Inflammatory macrophage treated with lipopolysaccharide for 4 hours (primary cell): ENCODE measurements around the gene CEP41.

ENCODE experiments used
- DNase-seq: peaks from one replicate; pipeline ENCODE4 v3.0.0-alpha.2; 2020

Gene CEP41, protein sequence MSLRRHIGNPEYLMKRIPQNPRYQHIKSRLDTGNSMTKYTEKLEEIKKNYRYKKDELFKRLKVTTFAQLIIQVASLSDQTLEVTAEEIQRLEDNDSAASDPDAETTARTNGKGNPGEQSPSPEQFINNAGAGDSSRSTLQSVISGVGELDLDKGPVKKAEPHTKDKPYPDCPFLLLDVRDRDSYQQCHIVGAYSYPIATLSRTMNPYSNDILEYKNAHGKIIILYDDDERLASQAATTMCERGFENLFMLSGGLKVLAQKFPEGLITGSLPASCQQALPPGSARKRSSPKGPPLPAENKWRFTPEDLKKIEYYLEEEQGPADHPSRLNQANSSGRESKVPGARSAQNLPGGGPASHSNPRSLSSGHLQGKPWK

DNA sequence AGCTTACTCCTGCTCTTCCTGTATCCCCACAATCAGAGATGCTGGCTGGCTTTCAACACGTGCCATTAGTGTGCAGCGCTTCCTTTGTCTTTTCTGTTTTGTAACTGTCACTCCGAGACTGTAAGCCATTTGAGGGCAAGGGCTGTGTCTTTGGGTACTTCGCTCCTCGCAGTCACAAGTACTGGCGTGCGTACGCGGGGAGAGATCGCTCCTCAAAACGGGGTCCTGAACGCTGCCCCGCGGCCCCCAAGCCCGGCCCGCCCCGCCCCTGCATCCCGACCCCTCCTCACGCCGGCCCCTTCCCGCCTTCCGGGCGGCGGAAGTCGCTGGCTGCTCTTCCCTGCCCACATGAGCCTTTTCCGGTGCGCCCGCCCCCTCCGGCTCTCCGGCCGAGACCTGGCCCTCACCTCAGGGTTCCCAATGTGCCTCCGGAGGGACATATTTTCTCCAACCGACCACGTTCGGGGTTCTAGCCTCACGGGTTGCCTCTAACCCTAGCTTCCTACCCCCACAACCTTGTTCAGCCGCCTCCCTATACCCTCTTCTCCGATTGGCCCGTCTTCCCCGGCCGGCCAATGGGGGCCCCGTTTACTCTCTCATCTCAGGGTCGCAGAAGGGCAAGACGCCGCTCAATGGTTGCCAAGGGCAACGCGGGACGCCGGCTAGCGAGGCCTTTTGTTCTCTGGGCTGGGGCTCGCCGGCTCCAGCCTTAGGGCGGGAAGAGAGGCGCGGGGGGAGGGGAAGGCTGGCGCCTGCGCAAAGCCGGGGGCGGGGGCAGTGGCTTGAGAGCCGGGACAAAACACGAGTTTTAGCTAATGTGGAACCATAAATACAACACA lies at the start of gene CEP41:
Gene CEP41 (minus strand): TSS at position 490 of the 839 bp plus-strand sequence. CDS start 50 bp downstream, at position 440.
- DNase-seq, result peak; percentile 93

DNA sequence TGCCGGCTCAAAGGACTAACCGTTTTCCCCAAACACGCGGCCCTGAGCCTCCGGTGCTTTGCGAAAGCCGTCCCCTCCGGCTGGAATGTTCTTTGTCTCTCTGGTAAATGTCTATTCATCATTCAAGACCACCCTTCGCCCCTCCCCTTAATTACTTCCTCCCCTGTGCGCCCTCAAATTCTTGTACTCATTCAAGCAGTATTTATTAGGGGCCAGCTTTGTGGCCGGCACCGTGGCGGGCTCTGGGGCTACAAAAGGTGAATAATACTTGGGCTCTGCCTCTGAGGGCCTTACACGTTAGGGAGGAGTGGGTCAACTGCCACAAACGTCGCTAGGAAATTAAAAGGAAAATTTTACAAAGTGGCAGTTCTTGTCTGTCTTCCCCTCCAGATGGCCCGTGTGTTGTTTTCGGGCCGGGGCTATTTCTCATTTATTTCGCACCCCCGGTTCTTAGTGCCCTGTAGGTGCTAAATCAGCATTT lies 49.5 kb upstream of the CEP41 start:
- no peak for DNase-seq

DNA sequence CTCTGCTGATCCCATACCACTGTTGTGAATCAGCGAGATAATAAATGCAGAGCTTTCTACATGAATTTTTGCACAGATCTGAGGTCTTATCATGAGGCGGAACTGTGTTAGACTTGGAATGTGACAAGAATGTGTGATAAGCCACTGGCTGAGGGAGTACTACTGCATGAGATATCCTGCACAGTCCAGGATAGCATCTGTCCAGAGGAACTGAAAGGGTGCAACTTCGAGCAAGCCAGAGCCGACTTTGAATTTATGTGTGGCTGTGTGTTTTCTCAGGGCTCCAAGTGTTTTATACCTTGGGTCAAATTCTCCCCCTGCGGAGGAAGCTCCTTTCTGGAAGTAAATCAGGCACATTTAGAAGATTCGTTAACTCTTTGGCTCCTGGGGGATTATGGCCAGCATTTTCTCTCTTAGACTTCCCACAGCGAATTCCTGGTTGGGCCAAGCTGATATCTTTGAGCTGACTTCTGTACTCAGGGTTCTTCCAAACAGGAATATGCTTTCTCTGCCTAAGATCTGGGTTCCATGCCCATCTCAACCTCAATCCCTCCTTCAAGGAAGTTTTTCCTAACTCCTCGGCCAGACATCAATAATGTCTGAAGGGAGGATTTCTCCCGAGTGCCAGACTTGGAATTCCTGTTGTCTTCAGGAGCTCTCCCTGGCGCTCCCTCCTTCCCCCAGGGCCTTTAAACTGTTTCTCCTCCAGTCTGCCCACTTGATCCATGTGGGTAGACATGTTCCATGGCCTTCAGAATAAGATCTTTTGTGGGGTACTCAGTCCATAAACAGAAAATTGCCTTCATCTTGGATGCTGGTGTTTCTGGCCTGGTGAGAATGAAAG lies 48.5 kb upstream of the CEP41 start:
- no peak for DNase-seq

DNA sequence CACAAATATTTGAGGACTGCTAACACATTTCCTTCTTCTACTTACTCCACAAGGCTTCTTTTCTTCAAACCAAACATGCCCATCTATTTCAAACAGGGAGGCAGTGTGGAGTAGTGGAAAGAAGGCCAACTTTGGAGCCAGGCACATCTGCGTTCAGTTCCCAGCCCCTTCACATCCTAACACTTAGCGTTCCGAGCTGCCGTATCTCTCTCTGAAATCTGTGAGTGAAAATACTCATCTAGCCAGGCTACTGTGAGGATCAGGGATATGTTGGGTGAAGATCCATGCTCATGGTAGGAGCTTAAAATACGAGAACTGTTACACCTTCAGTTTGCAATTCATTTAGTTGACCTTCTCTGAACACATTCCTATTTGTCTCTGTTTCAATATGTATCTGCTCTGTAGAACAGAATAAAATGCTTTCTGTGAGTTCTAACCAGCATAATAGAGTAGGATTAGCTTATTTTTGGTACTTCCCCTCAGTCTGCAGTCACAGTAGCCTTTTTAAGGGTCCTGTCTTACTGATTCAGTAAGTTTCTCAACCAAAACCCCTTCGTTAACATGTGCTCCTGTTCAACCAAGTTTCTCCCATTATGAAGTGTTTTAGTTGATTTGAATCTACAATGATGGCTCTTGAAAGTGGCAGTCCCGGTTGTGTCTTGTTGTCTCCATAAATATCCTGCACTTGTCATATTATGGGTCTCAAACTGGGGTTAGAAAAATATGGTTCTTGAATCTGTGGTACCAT lies 47.8 kb upstream of the CEP41 start:
- no peak for DNase-seq

DNA sequence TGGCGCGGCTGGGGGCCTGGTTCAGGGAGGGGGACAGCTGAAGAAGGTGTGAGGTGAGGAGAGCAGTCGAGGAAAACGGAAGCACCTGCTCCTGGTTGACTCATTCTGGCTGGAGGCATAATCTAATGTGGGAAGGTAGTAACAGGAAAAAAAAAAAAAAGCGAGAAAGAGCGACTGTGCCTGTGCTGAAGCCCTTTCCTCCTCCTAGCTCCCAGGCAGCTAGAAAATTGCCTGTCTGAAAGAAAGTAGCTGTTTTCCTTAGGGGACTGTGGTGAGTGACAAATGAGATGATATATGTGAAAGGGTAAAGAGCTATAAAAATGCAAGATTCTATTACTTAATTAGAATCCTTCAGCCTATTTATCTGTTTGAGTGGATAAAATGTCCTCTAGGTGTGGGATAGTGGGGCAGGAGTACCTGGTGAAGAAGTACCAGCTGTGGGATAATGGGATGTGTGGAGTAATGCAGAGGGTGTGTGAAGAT lies 46.2 kb upstream of the CEP41 start:
- no peak for DNase-seq

DNA sequence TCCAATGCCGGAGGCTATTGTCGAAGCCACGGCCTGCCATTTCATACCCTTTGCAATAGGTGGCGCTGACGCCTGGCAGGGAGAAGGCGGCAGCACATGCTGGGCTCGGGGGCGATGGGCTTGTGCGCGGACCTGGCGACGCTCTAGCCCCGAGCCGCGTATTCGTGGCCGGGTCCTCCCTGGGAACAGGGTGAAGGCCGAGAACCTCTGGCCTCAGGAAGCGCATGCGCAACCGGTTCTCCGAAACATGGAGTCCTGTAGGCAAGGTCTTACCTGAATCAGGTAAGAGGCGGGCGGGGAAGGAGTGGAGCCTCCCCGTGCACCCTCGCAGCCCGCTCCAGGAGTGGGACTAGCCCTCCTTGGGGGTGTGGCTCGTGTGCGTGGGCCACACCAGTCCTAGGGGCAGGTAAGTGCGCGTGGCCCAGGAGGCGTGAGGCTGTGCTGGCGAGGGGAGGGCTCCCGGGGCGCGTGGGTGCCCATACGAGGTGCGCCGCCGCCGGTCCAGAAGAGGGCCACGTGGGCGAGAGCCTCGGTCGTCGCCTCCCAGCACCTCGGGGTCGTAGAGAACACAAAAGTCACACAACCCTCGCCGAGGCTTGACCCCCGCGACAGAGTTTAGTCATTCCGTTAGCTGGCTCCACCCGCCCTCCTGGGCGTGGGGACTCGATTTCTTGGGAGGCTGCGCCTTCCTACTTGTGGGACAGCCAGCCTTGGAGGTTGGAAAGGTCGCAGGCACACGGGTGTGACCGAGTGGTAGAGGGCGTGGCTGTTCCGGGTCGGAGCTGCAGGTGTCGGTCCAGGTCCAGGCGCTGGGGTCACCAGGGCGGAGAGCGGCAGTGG lies 45.5 kb upstream of the CEP41 start:
- peak; percentile 47 for DNase-seq

DNA sequence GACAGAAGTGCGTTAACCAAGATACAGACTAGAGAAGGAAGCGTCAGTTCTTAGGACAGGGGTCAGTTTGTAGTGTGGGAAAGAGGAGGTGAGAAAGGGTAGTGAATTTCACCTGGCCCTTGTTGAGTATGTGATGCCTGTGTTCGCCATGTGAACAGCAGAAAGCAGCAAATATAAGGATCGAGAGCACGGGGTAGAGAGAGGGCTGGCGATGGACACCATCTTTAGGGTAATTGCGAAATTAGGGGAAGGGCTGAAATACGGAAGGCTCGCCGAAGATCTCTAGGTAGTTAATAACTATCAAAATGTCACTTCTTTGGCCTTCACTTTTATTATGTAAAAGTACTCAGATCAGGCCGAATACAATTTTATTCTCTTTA lies 44.9 kb upstream of the CEP41 start:
- no peak for DNase-seq

DNA sequence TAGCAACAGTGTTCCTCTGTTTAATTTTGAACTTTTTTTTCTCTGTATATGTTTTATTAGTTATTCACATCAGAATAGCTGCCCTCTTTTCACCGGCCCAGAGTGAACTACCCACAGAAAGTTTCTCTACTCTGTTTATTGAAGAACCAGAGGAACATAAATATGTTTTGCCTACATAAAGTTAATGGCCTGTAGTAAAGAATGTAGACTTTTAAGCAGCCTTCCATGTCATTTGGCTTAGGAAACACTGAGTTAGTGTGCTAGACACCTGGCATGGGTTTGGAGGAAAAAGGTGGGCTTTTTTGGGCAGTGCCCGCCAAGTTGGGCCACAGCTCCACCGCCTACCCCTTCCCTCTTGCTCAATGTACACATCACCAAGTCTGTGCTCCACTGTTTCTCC lies 42.2 kb upstream of the CEP41 start:
- no peak for DNase-seq

DNA sequence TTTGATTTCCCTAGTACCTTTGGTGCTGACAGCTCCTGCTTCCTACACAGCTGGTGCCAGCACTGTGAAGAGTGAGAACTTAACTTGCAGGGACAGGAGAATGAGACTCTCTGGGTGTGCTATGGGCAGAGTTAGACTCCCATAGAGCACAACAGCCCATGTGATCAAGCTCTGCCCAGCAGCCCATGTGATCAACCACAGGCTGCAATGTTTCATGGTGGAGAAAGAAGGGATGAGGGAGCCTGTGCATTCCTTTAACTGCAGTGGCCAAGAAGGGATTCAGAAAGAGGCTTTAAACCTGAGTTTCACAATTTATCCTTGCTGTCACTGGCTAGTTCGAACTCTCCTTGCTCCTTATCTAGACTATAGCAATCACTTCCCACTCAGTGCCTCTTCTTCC lies 41.1 kb upstream of the CEP41 start:
- DNase-seq, result no peak

DNA sequence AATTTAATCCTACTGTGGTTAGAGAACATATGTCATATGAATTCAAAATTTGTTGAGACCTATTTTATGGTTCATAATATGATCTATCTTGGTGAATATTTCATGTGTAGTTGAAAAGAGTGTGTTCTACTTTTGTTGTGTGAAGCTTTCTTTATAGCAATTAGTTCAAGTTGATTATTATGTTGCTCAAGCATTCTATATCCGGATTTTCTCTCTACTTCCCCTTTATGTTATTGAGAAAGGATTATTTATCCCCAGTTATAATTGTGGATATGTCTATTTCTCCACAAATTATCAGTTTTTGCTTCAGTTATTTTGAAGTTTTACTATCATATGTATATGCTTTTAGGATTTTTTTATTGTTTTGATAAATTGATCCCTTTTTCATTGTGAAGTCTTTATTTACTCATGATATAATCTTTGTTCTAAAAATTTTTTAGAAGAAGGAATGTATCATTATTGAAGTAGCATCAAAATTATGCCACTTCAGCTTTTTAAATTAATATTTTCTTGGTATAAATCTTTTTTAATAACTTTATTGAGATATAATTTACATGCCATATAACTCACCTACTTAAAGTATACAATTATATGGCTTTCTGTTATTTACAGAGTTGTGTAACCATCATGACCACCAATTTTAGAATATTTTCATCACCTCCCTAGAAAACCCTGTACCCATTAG lies 39.0 kb upstream of the CEP41 start:
- DNase-seq, result peak; percentile 30

DNA sequence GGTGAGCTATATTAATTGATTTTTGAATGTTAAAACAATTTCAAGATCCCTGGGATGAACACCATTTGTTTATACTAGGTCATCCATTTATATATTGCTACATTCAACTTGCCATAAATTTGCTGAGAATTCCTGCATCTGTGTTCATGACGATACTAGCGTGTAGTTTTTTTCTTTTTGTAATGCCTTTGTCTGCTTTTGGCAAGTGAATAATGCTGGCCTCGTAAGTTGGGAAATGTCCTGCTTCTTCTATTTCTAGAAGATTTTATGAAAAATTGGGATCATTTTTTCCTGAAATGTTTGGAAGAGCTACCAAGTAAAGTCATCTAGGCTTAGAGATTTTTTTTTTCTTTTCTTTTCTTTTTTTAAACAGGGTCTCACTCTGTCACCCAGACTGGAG lies 38.2 kb upstream of the CEP41 start:
- DNase-seq, result no peak

DNA sequence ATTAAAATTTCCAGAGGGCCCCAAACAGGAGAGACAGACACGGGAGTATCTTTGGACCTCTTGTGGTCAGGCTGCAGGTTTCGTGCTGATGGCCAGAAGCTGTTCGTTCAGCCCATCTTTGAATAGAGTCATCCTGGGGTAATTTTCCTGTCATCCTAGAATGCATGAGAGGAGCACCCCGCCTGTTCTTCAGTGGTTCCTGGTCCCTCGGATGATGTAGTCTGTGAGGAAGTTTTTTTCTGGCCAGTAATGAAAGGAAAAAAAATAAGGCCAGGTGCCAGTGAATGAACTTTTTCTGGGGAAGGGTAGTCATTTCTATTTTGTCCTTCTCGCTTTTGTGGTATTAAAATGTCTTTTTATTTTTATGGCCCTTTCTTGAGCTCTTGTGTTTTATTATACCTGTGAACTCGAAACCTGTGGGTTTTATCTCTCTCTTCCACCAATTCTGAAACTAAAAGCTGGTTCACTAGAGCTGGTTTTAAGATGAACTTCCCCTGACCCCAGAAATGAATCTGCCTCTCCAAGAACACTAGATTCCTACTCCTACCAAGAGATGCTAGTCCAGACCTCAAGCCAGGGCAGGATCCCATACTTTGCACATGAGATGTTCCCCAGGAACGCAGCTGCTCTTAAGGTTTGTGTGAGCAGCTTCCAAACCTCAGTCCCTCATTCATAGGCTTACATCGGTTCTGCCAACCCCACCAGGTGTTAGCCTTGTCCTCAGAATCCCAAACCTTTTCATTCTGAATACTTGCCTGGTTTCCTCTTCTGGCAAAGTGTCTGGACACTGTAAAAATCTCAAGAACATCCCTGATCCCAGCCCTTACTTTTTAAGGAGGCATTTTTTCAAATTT lies 35.7 kb upstream of the CEP41 start:
- DNase-seq, result no peak

DNA sequence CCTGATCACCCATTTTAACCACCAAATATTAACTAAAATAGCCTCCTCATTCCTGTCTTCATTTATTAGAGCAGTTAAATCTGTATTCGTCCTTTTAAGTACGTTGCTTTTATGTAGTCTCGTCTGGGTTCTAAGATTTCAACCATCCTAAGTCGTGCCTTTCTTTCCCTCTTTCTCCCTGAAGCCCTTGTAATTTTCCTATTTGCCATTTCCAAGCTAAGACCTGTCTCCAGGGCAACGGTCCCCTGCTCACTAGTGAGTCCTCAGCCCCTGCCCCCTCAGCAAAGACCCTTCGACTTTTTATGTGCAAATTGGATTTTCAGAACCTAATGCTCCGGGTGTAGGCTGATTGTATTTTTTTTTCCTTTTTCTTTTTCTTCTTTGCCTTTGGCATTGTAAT lies 35.0 kb upstream of the CEP41 start:
- no peak for DNase-seq

DNA sequence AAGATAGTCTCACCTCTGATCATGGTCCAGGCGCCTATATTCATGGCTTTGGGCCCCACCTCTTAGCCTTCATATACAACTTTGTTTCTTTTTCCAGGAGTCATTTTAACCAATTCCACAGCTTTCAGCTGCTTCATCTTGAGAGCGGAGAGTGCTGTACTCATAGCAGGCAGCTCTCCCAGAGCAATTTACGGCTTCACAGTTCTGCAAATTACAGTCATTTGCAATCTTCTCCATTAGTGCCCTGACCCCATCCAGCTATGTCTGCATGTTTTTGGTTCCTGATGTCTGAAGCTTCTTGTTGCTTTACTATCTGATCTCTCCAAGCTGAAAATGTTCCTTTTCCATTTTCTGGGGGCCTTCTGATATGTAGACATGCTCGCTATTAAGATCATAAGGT lies 33.1 kb upstream of the CEP41 start:
- no peak for DNase-seq

DNA sequence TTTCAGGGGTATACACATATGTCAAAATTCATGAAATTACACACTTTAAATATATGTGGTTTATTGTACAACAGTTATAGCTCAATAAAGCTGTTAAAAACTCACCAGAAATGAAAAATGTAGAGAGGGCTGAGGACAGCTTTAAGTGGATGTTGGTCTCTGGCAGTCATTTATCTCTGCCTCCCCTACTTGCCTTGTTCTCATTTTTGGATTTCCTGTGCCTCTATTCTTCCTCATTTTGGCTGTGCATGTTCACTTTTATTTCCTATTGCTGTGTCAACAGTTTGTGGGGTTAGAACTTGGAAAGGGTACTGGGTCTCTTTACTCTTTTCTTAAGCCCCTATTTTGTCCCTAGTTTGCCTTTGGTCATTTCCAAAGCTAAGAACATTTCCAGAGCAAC lies 32.5 kb upstream of the CEP41 start:
- DNase-seq, result peak; percentile 44

DNA sequence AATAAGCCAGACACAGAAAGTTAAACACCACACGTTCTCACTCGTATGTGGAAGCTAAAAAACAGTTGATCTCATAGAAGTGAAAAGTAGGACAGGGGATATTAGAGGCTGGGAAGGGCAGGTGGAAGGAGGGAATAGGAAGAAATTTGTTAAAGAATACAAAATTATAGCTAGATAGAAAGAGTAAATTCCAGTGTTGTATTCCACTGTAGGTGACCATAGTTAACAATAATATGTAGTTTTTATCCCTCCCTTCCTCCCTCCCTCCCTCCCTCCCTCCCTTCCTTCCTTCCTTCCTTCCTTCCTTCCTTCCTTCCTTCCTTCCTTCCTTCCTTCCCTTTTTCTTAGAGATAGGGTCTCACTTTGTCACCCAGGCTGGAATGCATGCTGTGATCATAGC lies 31.2 kb upstream of the CEP41 start:
- no peak for DNase-seq

DNA sequence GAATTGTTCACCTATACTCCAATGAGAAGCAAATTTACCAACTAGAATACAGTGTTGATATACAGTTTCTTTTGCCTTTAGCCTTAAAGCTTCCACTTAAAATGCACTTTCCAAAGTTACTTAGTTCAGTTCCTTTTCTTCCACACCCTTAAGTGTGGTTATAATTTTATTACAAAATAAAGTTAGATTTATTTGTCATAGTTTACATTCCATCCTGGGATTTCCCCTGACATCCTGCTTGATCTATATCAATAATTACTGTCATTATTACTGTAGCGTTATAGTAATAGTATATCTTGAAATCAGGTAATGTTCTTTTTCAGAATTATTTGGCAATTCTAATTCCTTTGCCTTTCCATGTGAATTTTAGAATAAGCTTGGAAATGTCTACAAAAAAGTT lies 27.8 kb upstream of the CEP41 start:
- no peak for DNase-seq

DNA sequence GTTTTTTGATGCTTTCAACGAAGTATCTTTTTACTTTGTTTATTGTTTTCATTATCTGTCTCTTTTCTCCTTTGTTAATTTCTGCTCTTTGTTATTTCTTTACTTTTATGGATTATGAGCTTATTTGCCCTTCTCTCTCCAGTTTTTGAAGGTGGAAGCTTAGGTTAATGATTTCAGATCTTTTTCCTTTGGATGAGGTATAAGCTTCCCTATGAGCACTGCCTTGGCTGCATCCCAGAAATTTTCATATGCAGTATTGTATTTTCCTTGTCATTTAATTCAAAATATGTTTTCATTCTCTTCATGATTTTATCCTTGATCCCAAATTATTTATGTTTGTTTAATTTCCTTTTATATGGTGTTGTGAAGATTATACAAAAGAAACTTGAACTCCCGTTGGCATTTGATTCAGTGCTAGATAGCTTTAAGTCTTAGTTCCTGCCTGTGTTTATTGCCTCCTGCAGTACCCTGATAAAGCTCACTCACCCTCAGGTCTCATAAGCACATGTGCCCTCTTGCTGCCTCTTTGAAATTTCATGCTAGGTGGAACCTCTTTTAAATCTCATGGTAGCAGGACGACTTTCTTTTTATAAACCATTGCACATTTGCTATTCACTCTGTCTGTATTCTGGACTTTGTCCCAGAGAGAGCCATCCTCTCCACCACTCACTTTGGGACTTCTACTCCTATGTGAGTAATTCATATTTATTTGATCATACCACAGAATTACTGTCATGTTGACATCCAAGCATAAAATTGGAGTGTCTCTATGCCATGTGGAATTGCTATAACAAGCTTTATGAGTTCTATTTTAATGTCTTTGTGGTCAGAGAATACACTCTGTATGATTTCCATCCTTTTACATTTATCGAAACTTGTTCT lies 23.0 kb upstream of the CEP41 start:
- no peak for DNase-seq

DNA sequence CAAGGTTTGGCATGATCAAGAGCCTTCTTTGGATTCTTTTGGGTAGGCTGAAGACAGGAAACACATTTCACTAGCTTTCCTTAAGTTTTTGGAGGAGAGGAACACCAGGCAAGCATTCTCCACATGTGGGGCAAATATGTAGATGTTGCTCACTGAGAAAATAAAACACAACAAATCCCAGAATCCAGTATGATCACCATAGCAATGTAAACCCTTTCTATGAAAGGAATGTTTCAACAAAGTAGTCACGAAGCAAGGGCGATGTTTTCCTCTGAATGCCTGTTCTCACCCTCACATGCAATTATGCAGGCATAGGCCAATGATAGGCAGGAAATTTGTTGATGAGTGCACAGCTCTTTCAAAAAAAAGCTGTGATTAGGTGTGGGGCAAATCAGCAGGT lies 20.5 kb upstream of the CEP41 start:
- DNase-seq, result no peak
